Hepatocyte (in vitro differentiated cells): ENCODE results near the gene KCNMB1.

ENCODE experiments used
- CTCF ChIP-seq: fragments of 200-600 bp; sonication (generic); IDR thresholded peaks from 2 replicates; pipeline ENCODE4 v1.5.1; 2016; ENCODE audit warnings: antibody characterized with exemption, mild to moderate bottlenecking; ENCODE audit not compliant: poor library complexity
- EZH2phosphoT487 ChIP-seq: fragments of 200-600 bp; sonication (generic); IDR thresholded peaks from one replicate; pipeline ENCODE4 v1.6.1; 2018; ENCODE audit warnings: antibody characterized with exemption, mild to moderate bottlenecking, low read depth, moderate library complexity; ENCODE audit not compliant: unreplicated experiment, severe bottlenecking

GRCh38 chr5:170375283-170375682 lies 13.9 kb downstream of the KCNMB1 start:
- TF ChIP-seq CTCF (no peak), EZH2phosphoT487 (no peak)
